WERI-Rb-1 (cell line): ENCODE data around the gene ZNF341.

Experiments used
- DNase-seq: peaks from one replicate; pipeline ENCODE4 v3.0.0-alpha.2; 2020
- H3K27ac ChIP-seq: fragments of 250-450 bp; sonication (Bioruptor Pico); 2 replicates; pipeline ENCODE4 v1.5.1; 2020; ENCODE audit warnings: mild to moderate bottlenecking, moderate library complexity
- H3K27me3 ChIP-seq: fragments of 250-450 bp; sonication (Bioruptor Pico); 2 replicates; pipeline ENCODE4 v1.5.1; 2021; ENCODE audit warnings: mild to moderate bottlenecking, low read depth, moderate library complexity; ENCODE audit not compliant: insufficient read depth, severe bottlenecking
- H3K36me3 ChIP-seq: fragments of 250-450 bp; sonication (Bioruptor Pico); 2 replicates; pipeline ENCODE4 v1.5.1; 2020; ENCODE audit warnings: mild to moderate bottlenecking, moderate library complexity
- H3K4me3 ChIP-seq: 2 replicates; pipeline ENCODE4 v1.5.1; 2011; ENCODE audit warnings: low read depth, mild to moderate bottlenecking, control low read depth, low read length
- H3K9me3 ChIP-seq: fragments of 250-450 bp; sonication (Bioruptor Pico); 2 replicates; pipeline ENCODE4 v1.5.1; 2021; ENCODE audit warnings: mild to moderate bottlenecking, moderate library complexity; ENCODE audit not compliant: severe bottlenecking
- TF ChIP-seq, protein P1 (sequence below): IDR thresholded peaks from 2 replicates; pipeline ENCODE4 v1.5.1; 2011; ENCODE audit warnings: low read depth, mild to moderate bottlenecking, control low read depth, inconsistent platforms, low read length

Gene ZNF341

DNA sequence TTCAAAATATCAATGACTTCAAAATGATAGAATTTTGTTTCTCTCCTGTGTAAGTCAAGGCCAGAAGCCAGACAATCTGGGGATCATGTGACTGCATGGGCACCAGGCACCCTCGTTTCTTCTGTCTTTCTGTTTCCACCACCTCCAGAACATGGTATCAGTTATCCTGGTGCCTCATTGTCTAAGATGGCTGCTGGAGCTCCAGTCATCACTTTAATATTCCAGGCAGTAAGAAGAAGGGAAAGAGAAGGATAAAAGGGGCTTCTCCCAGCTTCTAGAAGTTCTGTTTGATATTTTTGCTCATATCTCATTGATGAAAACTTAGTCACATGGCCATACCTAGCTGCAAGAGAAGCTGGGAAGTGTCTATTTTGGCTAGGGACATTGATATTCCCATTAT is 25.7 kb downstream of the ZNF341 start:
- Histone ChIP-seq H3K27me3 (no peaks in the 10 kb centered on the region), H3K27ac (no peak overlapping the region), H3K36me3 (peaks cover 14% of the 10 kb centered on the region), H3K9me3 (no peaks in the 10 kb centered on the region), H3K4me3 (no peak overlapping the region)
- no peak for DNase-seq
- TF ChIP-seq, protein P1, sequence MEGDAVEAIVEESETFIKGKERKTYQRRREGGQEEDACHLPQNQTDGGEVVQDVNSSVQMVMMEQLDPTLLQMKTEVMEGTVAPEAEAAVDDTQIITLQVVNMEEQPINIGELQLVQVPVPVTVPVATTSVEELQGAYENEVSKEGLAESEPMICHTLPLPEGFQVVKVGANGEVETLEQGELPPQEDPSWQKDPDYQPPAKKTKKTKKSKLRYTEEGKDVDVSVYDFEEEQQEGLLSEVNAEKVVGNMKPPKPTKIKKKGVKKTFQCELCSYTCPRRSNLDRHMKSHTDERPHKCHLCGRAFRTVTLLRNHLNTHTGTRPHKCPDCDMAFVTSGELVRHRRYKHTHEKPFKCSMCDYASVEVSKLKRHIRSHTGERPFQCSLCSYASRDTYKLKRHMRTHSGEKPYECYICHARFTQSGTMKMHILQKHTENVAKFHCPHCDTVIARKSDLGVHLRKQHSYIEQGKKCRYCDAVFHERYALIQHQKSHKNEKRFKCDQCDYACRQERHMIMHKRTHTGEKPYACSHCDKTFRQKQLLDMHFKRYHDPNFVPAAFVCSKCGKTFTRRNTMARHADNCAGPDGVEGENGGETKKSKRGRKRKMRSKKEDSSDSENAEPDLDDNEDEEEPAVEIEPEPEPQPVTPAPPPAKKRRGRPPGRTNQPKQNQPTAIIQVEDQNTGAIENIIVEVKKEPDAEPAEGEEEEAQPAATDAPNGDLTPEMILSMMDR = no peak

DNA sequence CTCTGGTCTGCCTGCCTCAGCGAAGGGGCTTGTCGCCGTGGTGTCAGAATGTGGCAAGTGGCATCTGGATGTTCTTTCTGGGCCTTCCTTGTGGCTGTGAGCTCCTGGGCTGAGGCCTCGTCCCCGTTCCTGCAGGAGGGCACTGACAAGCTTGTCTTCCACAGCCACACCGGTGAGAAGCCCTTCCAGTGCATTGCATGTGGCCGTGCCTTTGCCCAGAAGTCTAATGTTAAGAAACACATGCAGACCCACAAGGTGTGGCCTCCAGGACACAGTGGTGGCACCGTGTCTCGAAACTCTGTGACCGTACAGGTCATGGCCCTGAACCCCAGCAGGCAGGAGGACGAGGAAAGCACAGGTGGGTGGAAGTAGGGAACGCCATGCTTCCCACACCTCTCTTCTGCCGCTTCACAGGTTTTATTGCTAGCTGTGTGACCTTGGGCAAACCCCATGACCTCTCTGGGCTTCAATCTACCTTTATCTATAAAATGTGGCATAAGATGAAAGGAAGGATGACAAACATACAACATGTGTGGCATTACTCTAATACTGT is 30.0 kb downstream of the ZNF341 start:
- no peak for DNase-seq
- H3K27me3 ChIP-seq = no peaks in the 10 kb centered on the region
- no peaks in the 10 kb centered on the region for H3K9me3 ChIP-seq
- H3K36me3 ChIP-seq = peaks cover 5% of the 10 kb centered on the region; the same call in 1 of the 2 replicates
- H3K27ac ChIP-seq = no peak overlapping the region
- H3K4me3 ChIP-seq = no peak overlapping the region
- TF ChIP-seq, protein P1 = no peak

DNA sequence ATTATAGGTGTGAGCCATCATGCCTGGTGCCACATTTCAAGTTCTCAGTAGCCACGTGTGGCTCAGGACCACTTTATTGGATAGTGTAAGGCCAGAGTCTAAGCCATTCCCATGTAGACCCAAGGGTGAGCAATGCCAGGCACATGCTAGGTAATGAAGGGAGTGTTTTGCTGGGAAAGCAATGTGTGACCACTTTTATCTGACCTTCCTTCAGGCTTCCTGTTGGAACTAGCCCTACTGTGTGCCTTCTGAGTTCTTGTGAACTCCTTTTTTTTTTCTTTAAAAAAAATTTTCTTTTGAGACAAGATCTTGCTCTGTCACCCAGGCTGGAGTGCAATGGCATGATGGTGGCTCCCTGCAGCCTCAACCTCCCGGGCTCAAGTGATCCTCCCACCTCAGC is 33.3 kb downstream of the ZNF341 start:
- H3K36me3 ChIP-seq = no peaks in the 10 kb centered on the region
- DNase-seq = no peak
- H3K27me3 ChIP-seq = no peaks in the 10 kb centered on the region
- H3K27ac ChIP-seq = no peak overlapping the region
- no peaks in the 10 kb centered on the region for H3K9me3 ChIP-seq
- H3K4me3 ChIP-seq = no peak overlapping the region
- TF ChIP-seq, protein P1 = no peak

DNA sequence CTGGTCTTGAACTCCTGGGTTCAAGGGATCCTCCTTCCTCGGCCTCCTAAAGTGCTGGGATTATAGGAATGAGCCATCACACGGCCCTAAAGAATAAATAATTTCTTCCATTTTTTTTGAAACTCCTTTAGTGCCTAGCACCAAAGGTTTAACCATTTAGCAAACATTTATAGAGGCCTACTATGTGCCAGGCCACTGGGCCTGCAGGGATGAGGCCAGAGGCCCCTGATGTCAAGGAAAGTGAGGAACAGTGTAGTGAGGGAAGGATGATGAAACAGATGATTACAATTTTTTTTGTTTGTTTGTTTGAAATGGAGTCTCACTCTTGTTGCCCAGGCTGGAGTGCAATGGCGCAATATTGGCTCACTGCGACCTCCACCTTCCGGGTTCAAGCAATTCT is 33.8 kb downstream of the ZNF341 start:
- no peak for DNase-seq
- TF ChIP-seq, protein P1 = no peak
- no peaks in the 10 kb centered on the region for H3K36me3 ChIP-seq
- H3K9me3 ChIP-seq = no peaks in the 10 kb centered on the region
- H3K27ac ChIP-seq = no peak overlapping the region
- no peaks in the 10 kb centered on the region for H3K27me3 ChIP-seq
- no peak overlapping the region for H3K4me3 ChIP-seq

DNA sequence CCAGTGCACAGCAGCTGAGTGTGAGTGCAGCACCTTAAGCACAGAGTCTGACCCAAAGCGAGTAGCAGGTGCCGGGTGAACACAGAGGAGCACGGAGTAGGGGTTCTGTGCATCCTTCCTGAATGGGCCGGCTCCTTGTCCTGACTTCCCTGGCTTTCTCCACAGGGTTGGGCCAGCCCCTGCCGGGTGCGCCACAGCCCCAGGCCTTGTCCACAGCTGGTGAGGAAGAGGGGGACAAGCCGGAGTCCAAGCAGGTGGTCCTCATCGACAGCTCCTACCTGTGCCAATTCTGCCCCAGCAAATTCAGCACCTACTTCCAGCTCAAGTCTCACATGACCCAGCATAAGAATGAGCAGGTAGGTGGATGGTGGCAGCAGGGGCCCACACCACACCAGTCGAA is 34.9 kb downstream of the ZNF341 start:
- Histone ChIP-seq H3K9me3 (no peaks in the 10 kb centered on the region), H3K27ac (no peak overlapping the region), H3K4me3 (no peak overlapping the region), H3K27me3 (no peaks in the 10 kb centered on the region), H3K36me3 (no peaks in the 10 kb centered on the region)
- DNase-seq = no peak
- TF ChIP-seq, protein P1 = no peak

DNA sequence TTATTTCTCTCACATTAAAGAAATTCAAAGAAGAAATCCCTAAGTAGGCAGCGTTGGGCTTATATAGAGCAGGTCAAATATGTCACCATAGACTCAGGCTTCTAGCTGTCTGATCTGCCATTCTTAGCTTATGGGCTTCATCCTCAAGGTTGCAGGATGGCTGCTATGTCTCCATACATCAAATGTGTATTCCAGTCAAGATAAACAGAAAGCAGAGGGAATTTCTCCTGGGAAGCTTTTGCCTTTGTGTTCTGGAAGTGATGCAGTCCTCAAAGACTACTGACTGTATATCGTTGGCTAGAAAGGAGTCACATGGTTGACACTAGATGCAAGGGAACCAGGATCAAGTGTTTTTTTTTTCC is 36.0 kb downstream of the ZNF341 start:
- no peaks in the 10 kb centered on the region for H3K27me3 ChIP-seq
- no peak overlapping the region for H3K27ac ChIP-seq
- H3K4me3 ChIP-seq = no peak overlapping the region
- no peaks in the 10 kb centered on the region for H3K9me3 ChIP-seq
- TF ChIP-seq, protein P1 = no peak
- no peaks in the 10 kb centered on the region for H3K36me3 ChIP-seq
- no peak for DNase-seq
